ENCODE measurements around the gene GLRX. TPM values are rescaled to one million over a fixed set of nuclear protein-coding genes. Genes with fewer than 3 reads are reported as not detected.

The GLRX gene
- total RNA-seq, 2 experiments from 2014 or later, result 52.9 to 80.5 TPM

DNA sequence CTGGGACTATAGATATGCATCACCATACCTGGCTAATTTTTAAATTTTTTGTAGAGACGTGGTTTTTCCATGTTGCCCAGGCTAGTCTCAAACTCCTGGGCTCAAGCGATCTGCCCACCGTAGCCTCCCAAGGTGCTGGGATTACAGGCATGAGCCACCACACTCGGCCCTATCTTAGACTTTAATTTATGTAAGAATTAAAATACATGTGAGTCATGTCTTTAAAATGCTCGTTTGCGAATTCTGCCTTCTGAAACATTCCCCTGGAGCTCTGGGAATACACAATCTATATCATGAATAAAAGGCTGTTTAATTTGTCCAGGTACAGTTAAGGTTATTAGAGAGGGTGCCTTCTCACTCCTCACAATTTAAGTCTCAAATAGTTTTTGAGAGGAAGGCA lies 58.6 kb downstream of the GLRX start:
- POLR2A ChIA-PET, result interaction anchor here (0.7 to 0.9 kb wide), 2 partner anchors 89 to 203 kb away, joined by 3 to 4 read pairs; no protein-coding TSS in a partner anchor
- CTCF ChIA-PET (ENCODE audit: unreplicated experiment), result interaction anchor here (0.6 kb wide), 1 partner anchor 725 kb away, joined by 3 read pairs; no protein-coding TSS in a partner anchor
- Histone ChIP-seq H3K36me3 (ENCODE audit: insufficient read depth, low read length) (no peaks in the 10 kb centered on the region), H3K4me2 (ENCODE audit: low read length) (no peak overlapping the region), H3K4me3 (ENCODE audit: low read depth, low read length, poor library complexity, severe bottlenecking) (no peak overlapping the region), H3K4me1 (ENCODE audit: insufficient read depth, low read length, poor library complexity, severe bottlenecking) (peaks cover 32% of the 10 kb centered on the region), H4K20me1 (ENCODE audit: insufficient read depth, low read length) (no peaks in the 10 kb centered on the region), H3K9me2 (ENCODE audit: insufficient read depth, low read length) (no peaks in the 10 kb centered on the region), H2AFZ (ENCODE audit: low read length) (no peak overlapping the region), H3K9me3 (ENCODE audit: low read length) (no peaks in the 10 kb centered on the region), H3K79me2 (ENCODE audit: insufficient read depth, low read depth, low read length) (no peaks in the 10 kb centered on the region), H3K27ac (ENCODE audit: low read depth, low read length, poor library complexity, severe bottlenecking) (no peak overlapping the region)
- DNase-seq (ENCODE audit: low spot score), result no peak
- intact Hi-C loops (cut with micrococcal nuclease; ENCODE audit: unreplicated experiment), result loop anchor here (5.0 kb wide), 1 partner anchor 207 kb away; the partner anchor contains the start of gene ARSK
- no peak for TF ChIP-seq EZH2phosphoT487 (IDR thresholded peaks at IDR 0.05; ENCODE audit: borderline replicate concordance, low read depth, low read length)
- TF ChIP-seq, protein P1, sequence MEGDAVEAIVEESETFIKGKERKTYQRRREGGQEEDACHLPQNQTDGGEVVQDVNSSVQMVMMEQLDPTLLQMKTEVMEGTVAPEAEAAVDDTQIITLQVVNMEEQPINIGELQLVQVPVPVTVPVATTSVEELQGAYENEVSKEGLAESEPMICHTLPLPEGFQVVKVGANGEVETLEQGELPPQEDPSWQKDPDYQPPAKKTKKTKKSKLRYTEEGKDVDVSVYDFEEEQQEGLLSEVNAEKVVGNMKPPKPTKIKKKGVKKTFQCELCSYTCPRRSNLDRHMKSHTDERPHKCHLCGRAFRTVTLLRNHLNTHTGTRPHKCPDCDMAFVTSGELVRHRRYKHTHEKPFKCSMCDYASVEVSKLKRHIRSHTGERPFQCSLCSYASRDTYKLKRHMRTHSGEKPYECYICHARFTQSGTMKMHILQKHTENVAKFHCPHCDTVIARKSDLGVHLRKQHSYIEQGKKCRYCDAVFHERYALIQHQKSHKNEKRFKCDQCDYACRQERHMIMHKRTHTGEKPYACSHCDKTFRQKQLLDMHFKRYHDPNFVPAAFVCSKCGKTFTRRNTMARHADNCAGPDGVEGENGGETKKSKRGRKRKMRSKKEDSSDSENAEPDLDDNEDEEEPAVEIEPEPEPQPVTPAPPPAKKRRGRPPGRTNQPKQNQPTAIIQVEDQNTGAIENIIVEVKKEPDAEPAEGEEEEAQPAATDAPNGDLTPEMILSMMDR (conservative IDR thresholded peaks at IDR 0.05; ENCODE audit: low read length), result no peak
- no TSS peak for BruUV-seq (replicated peaks)

Other genes starting within 250 kb of the GLRX start
- gene GPR150, start 202.6 kb downstream of the GLRX start, total RNA-seq (2014; rRNA removed; shearing (Covaris generic)), result not detected in 2 replicates
- not detected in 2 replicates for gene GPR150, start 202.6 kb downstream of the GLRX start, total RNA-seq (2022)
- 7.6 and 9.9 TPM in 2 replicates for gene RFESD, start 175.9 kb downstream of the GLRX start, total RNA-seq (2014; rRNA removed; shearing (Covaris generic))
- gene RFESD, start 175.9 kb downstream of the GLRX start, total RNA-seq (2022), result 7.6 and 10.9 TPM in 2 replicates
- not detected in 2 replicates for gene SPATA9, start 139.7 kb downstream of the GLRX start, total RNA-seq (2014; rRNA removed; shearing (Covaris generic))
- not detected in 2 replicates for gene SPATA9, start 139.7 kb downstream of the GLRX start, total RNA-seq (2022)
- 0.93 and 4.0 TPM in 2 replicates for gene RHOBTB3, start 91.4 kb downstream of the GLRX start, total RNA-seq (2014; rRNA removed; shearing (Covaris generic))
- 0.51 and 0.81 TPM in 2 replicates for gene RHOBTB3, start 91.4 kb downstream of the GLRX start, total RNA-seq (2022)
- gene ELL2, start 139.1 kb upstream of the GLRX start, total RNA-seq (2014; rRNA removed; shearing (Covaris generic)), result 0.98 and 2.1 TPM in 2 replicates
- 4.7 and 6.7 TPM in 2 replicates for gene ELL2, start 139.1 kb upstream of the GLRX start, total RNA-seq (2022)